PC-3 (cell line): ENCODE measurements around the gene TSPAN17.

Experiments
- CTCF ChIP-seq: fragments of 300-600 bp; sonication (generic); conservative IDR thresholded peaks from 2 replicates; pipeline ENCODE4 v1.5.1; 2017; ENCODE audit warnings: antibody characterized with exemption, low read depth, mild to moderate bottlenecking, low read length
- EZH2phosphoT487 ChIP-seq: fragments of 300-600 bp; sonication (generic); IDR thresholded peaks from 2 replicates; pipeline ENCODE4 v1.6.1; 2018; ENCODE audit warnings: mild to moderate bottlenecking, antibody characterized with exemption, low read length, borderline replicate concordance

- TF ChIP-seq CTCF (no peak), EZH2phosphoT487 (no peak)
These were observed 57.5 kb downstream of the TSPAN17 start for GRCh38 chr5:176704817-176705216.
